Measurements from ENCODE around the gene CCDC88C.

The CCDC88C gene

DNA sequence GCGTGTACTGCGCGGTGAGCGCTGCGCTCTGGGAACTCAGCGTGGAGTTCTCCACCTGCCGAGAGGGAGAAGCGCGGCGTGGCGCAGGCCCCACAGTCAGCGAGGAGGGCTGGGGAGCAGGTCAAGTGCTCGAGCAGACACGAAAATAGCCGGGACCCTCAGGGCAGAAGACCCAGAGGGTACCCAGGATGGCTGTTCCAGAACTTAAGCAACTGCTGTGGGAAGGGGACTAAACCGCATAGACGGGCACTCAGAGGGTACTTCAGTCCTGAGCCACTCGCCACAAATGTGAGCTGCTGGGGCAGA is 113.7 kb downstream of the CCDC88C start:
- no peak for DNase-seq

- peak; percentile 25 to 36 for DNase-seq
These were observed 114.3 kb downstream of the CCDC88C start for GRCh38 chr14:91303091-91303923.

GRCh38 chr14:91302391-91302790 is 115.2 kb downstream of the CCDC88C start:
- no peak for DNase-seq

DNA sequence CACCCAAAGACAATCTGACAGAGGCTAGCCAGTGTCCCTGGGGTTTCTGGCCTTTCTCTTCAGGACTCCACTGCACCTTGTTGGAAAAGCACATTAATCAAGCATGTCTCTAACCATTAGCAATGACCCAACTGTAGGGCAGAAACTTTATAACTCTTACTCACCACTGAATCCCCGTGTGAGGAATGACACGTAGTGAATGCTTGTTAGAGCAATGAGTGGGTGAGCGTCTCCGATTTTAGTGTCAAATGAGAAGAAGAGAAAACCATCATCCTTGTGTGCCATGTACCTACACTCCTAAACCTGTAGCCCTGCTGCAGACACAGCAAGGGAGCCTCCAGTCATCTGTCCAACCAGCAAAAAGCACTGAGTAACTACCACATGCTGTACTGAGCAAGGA is 116.7 kb downstream of the CCDC88C start:
- no peak for DNase-seq

- DNase-seq = no peak
These were observed 117.2 kb downstream of the CCDC88C start for GRCh38 chr14:91300283-91300895.

- no peak for DNase-seq
These were observed 118.2 kb downstream of the CCDC88C start for GRCh38 chr14:91299121-91300115.

- DNase-seq = no peak
These were observed 119.0 kb downstream of the CCDC88C start for GRCh38 chr14:91298576-91298975.

GRCh38 chr14:91297081-91297711 is 120.4 kb downstream of the CCDC88C start:
- DNase-seq = no peak

DNA sequence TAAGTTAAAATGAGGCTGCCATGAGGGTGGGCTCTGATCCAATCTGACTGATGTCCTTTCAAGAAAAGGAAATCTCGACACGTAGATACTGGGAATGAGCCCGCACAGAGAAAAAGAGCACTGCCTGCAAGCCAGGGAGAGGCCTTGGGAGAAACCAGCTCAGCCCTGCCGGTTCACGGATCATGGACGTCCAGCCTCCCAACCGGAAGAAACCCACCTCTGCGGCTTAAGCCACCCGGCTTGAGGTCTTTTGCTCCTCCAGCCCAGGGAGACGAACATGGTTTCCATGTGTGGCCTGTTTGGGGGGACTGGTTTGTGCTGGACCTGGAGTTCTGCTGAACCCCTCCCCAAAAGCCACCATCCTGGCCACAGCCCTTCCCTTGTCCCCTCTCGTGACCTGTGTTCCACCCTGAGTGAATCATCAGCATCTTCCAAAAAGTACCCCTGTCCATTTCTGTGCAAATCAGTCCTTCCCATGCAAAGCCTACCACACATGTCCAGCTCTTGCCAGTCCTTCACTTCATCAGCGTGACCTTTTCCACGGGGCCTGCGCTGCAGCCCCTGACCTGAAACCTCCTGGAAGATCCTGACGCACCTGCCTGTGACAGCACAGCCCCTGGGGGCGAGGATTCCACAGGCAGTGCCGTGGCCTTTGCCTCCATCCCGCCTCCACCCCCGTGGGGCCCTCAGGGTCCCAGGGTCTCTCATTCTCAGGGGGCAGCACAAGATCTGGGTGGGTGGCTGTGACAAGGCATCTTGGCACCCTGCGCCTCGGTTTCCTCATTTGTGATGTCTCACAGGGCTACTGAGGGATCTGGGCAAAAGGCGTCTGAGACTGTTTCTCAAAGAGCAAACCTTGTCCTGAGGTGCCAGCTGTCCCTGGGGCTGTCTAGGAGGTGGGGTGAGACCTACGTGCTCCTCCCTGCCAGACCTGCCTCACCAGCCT is 121.5 kb downstream of the CCDC88C start:
- no peak for DNase-seq

GRCh38 chr14:91295276-91295845 is 122.3 kb downstream of the CCDC88C start:
- DNase-seq = no peak

- no peak for DNase-seq
These were observed 123.5 kb downstream of the CCDC88C start for GRCh38 chr14:91294153-91294552.

- DNase-seq = no peak
These were observed 124.3 kb downstream of the CCDC88C start for GRCh38 chr14:91293281-91293680.

DNA sequence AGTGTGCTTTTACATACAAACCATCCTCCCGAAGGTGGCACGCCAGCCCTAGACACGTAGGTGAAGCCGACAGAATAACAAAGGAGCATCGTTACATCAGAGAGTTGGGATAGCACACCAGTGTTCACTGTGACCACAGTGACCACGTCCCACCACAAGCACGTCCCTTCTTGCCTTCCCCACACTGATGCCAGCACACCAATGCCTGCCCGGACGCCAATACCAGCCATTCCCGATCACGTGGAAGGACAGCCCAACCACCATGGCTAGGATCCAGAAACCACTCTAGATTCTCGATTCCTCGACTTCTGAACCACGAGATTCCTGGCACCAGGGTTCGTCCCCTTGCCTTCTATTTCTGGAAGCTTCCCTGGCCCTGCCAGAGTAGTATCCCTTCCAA is 125.1 kb downstream of the CCDC88C start:
- DNase-seq = no peak

DNA sequence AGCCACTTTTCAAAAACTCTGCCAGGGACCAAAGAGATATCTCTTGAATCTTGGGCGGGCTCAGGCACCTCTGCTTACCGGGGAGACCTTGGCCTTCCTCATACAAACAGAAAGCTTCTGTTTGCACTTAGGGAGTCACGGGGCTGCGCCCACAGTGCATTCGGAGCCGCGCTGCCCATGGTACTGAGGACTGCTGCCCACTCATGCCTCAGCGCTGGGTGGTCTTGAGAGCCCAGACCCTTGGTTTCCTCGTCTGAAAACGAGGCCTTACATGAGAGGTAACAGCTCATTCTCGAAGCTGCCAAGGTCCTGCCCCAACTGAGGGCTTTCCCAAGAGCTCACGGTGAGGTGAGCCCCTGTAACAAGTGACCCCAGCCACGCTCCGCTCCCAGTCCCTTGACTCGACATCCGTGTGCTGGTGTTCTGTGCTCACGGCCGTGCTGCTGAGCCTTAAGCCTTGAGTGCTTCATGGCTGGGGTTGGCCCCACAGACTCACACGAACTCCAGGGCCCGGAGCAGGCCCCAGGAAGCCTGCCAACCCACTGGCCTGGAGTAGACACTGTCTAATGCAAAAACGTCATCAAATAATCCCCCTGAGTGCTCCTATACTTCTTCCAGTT is 125.7 kb downstream of the CCDC88C start:
- DNase-seq = no peak

DNA sequence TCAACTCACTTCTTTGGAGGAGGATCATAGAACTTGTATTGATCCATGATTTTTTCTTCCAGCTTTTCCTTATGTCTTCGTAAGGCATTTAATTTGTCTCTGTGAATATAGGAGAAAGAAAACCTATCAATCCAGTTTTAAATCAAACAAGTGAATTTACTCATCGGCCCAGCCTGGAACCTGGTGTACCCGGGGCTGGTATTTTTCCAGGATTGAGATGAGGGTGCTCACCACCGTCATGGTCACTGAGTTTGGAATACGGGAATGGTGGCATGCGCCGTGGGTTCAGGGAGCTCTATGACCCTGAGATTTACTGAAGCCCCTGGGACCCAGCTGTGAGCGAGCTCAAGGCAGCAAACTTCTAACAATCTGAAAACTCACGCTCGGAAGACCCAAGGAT is 126.6 kb downstream of the CCDC88C start:
- DNase-seq = no peak

DNA sequence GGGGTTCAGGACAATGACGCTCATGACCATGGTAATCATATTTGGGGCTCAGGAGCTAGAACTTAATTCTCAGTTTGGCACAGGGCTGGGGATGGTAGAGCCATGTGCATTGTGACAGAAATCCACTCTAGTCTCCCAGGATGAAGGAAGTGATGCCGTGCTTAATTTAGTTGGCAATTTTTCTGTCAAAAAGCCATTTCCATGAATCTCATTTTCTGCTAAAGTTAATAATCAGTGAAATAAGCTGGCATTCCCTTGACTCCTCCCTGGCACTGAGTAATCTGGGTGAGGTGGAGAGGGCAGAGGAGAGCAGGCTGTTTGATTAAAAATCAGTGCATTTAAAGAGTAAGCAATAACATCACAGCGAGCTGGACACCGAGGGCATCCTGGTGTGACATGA is 128.2 kb downstream of the CCDC88C start:
- no peak for DNase-seq

DNA sequence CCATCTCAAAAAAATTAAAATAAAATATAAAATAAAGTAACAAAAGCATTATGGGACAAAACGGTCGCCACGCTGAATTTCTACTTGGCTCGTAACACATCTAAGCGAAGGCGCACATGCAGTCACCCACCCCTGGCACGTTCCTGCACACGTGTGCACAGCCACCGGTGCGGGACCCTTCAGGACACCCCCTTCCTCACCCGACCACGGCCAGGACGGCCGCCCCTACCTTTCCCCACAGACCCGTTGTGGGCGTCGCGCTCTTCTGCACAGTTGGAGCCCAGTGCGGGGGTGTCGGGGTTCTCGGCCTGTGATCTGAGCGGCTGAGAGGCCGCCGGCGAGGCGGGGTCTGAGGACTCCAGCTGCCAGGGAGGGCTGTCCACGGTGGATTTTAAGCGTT is 128.7 kb downstream of the CCDC88C start:
- no peak for DNase-seq

DNA sequence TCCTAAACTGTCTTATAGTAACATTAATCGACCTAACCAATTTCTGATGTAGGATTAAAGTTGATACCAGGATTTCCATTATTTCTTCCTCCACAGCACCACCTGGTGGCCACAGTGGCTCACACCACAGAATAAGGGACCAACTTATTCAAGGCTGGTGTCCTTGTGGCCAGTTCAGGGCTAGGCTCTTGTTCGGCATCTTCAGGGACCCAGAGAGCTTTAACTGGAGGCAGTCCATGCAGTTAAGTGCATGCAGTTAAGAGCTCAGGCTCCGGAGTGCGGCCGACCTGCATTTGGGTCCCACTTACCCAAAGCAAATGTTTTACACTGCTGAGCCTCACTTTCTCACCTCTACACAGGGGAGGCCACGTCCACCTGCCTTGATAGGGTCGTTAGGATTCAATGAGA is 131.1 kb downstream of the CCDC88C start:
- DNase-seq = peak; percentile 80 to 86

DNA sequence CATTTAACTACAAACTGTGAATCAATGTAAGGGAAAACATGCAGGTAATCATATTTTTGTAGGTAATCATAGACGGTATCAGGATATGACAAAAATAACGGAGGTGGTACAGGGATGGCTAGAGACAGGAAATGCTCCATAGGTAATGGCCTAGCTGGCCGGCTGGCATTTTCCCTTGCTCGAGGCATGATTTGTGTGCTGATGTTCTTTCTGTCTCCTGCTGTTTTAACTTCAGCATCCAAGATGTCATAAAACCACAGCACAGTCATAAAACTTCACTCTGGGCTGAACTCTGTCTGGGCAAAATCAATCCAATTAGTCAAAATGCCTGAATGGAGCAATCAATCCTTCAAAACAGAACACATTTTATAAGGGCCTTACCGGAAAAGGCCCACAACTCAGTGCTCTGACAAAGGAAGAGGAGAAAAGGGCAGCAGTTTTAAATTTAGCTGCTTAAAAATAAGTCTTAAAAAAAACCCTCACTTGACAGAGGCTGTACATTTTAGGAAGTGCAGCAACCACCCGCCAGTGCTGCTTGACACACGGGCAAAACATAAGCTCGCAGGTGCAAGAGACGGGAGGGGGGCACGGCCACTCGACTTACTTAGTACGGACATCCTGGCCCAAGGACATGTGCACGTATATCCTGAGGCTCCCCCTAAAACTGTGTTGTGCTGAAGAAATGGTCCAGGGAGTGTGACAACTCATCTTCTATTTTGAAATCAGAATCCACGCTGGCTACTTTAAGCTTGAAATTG is 132.7 kb downstream of the CCDC88C start:
- DNase-seq = no peak

DNA sequence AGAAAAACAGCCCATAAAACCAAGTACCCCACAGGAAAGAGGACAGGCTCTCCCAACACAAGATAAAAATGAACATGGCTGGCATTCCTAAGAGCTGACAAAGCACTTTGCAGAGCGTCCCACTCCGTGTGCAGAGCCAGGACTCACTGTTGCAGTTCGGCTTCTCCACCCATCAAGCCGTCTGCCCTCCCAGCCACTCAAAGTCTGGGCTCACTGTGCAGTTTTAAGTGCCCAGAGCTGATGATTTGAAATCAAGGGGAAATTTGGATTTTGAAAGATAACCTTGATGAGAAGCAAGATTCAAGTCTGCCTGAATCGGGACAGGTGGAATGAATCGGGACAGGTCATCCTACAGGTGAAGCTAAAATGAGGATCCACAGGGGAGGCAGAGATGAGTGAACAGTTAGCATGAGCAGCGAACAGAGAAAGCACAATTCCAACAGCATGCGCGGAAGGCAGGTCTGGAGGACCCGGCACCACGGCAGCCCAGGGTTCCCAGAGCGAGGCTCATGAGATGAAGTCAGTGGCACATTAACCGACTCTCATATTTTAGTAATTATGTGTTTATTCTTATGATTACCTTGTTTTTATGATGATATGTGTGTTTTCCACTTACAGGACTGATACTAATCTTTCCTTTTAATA is 133.4 kb downstream of the CCDC88C start:
- no peak for DNase-seq

Data from activated CD4-positive, alpha-beta T cell treated with anti-CD3 and anti-CD28 coated beads, Interleukin-2, amount 50 U/mL, for 4 hours (primary cell).